Esophagus squamous epithelium (tissue), 5 donors: ENCODE results near the gene ZCCHC24. TPM values are rescaled to one million over a fixed set of nuclear protein-coding genes. Genes with fewer than 3 reads are reported as not detected.
A peak's percentile ranks its signal among the peaks of the same experiment; 100 is the strongest.

Experiments used
- DNase-seq: peaks from one replicate; lab custom pipeline; 2025; lab: John Stamatoyannopoulos, UW
- H3K27ac ChIP-seq, 4 donors: fragments of 200-600 bp; sonication (generic); one replicate each; pipeline ENCODE4 v1.5.1; 2016 to 2019; ENCODE audit warnings: mild to moderate bottlenecking in 1 of 4
- H3K27me3 ChIP-seq, 4 donors: fragments of 200-600 bp; sonication (generic); 1 replicate in 3 of 4; 2 replicates in 1 of 4; pipeline versions ENCODE4 v1.5.1 to v1.6.0; 2017 to 2021; ENCODE audit warnings: antibody characterized with exemption in 1 of 4
- H3K36me3 ChIP-seq, 3 donors: fragments of 200-600 bp; sonication (generic); one replicate each; pipeline ENCODE4 v1.5.1; 2016 to 2019
- H3K4me1 ChIP-seq, 3 donors: fragments of 200-600 bp; sonication (generic); one replicate each; pipeline ENCODE4 v1.5.1; 2017 to 2019
- H3K4me3 ChIP-seq, 4 donors: fragments of 200-600 bp; sonication (generic); 1 replicate in 3 of 4; 2 replicates in 1 of 4; pipeline ENCODE4 v1.5.1; 2016 to 2019; ENCODE audit warnings: mild to moderate bottlenecking in 2 of 4, moderate library complexity in 1 of 4
- H3K9me3 ChIP-seq, 3 donors: fragments of 200-600 bp; sonication (generic); one replicate each; pipeline ENCODE4 v1.5.1; 2016 to 2019
- POLR2A ChIP-seq, 4 donors: fragments of 450-650 bp; IDR thresholded peaks; one replicate each; pipeline ENCODE4 v1.6.1; 2017; ENCODE audit warnings: antibody characterized with exemption in 4 of 4, mild to moderate bottlenecking in 4 of 4, moderate library complexity in 3 of 4
- WGBS, 2 donors: methylation state at CpG; one replicate each; pipeline ENCODE4 v1.1.5; 2018; 5-methylcytosine and 5-hydroxymethylcytosine counted together
- intact Hi-C: fragments of 100-400 bp; cut with DNase I; formaldehyde crosslinking; loops from one replicate; pipeline ENCODE4 v1.15.0; 2022
- total RNA-seq, 4 donors: library from RNA; depleted of rRNA; stranded (reverse); fragments of >200 nt; gene quantifications; one replicate each; pipeline ENCODE4 v1.1.0, GENCODE V29; 2016
- TF ChIP-seq, protein P1 (sequence below), 6 experiments: fragments of 450-650 bp in 4 of 6; fragments of 200-600 bp in 2 of 6; sonication (generic) in 2 of 6; IDR thresholded peaks; one replicate each; pipeline ENCODE4 v1.5.1; 2016 to 2019; ENCODE audit warnings: antibody characterized with exemption in 6 of 6, mild to moderate bottlenecking in 4 of 6, moderate library complexity in 4 of 6
- donor health status: DM: yes; HTN: yes; CAD: no.

ZCCHC24 gene
- total RNA-seq, 4 donors from 2014 or later: 2.2 to 26.1 (median 6.4) TPM

DNA sequence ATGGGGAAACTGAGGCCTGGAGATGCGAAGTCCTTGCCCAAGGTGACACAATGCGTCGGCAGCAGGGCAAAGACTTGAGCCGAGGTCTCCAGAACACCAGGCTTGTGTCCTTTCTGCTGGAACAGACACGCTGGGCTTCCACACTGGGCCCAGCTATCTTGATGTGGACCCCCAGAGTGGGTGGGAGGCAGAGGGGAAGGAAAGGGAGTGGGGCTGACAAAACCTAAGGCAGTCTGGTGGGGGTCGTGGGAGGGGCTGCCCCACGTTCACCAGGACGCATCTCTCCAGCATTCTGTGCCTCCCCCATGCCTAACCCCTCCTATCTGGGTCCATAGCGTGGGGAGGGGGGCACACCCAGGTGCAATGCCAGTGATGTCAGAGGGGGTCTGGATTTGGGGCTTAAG, 60.0 kb downstream of the ZCCHC24 start:
- H3K27me3 ChIP-seq: no peaks in the 10 kb centered on the region
- intact Hi-C loops: no loop called here
- DNase-seq: no peak
- peaks cover 0 to 27% (median 0%) of the 10 kb centered on the region in 3 donors for H3K36me3 ChIP-seq
- WGBS, 2 donors: 75% methylated on average over 8 of the region's 9 CpGs; no CpG with 5 or more reads in 1 of the 2 donors
- TF ChIP-seq POLR2A (IDR thresholded peaks at IDR 0.05): no peak
- TF ChIP-seq, protein P1, sequence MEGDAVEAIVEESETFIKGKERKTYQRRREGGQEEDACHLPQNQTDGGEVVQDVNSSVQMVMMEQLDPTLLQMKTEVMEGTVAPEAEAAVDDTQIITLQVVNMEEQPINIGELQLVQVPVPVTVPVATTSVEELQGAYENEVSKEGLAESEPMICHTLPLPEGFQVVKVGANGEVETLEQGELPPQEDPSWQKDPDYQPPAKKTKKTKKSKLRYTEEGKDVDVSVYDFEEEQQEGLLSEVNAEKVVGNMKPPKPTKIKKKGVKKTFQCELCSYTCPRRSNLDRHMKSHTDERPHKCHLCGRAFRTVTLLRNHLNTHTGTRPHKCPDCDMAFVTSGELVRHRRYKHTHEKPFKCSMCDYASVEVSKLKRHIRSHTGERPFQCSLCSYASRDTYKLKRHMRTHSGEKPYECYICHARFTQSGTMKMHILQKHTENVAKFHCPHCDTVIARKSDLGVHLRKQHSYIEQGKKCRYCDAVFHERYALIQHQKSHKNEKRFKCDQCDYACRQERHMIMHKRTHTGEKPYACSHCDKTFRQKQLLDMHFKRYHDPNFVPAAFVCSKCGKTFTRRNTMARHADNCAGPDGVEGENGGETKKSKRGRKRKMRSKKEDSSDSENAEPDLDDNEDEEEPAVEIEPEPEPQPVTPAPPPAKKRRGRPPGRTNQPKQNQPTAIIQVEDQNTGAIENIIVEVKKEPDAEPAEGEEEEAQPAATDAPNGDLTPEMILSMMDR (IDR thresholded peaks at IDR 0.05): no peak
- no peak overlapping the region for H3K4me3 ChIP-seq
- peak overlapping the region in 1 of 4 donors; percentile 34 for H3K27ac ChIP-seq
- peaks cover 4 to 38% (median 21%) of the 10 kb centered on the region in 3 donors for H3K4me1 ChIP-seq
- H3K9me3 ChIP-seq: no peaks in the 10 kb centered on the region

DNA sequence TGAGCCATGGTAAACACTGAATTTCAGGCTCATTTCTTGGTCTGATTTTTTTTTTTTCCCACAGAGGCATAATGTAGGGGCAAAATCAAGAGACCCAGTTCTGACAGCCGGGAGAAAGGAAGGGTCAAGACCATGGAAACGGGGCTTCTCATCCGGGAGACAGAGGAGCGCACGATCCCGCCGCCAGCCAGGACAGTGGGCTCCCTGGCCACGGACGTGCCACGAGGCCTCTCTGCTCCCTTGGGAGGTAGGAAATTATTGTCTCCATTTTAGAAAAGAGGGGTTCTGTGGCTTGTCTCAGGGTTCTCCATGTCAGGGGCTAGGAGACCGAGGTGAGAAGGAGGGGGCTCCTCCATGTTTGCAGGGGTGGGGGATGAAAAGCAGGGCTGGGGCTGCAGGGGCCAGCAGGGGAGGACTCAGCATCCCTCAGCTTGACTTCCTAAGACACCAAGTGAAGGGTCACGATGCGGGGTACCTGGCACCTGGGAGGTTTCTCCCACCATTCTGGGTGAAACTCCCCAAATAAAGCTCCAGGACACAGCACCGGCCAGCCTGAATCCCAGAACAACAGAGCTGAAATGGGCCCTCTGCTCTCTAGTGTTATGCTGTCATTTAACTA, 60.5 kb downstream of the ZCCHC24 start:
- no peak overlapping the region for H3K27ac ChIP-seq
- intact Hi-C loops: no loop called here
- H3K36me3 ChIP-seq: peaks cover 0 to 27% (median 0%) of the 10 kb centered on the region in 3 donors
- WGBS, 2 donors: 83 to 96% methylated on average over 4 to 5 of the region's 14 CpGs
- no peaks in the 10 kb centered on the region for H3K9me3 ChIP-seq
- DNase-seq: no peak
- no peak overlapping the region for H3K4me3 ChIP-seq
- peaks cover 3 to 39% (median 25%) of the 10 kb centered on the region in 3 donors for H3K4me1 ChIP-seq
- H3K27me3 ChIP-seq: no peaks in the 10 kb centered on the region
- no peak for TF ChIP-seq POLR2A (IDR thresholded peaks at IDR 0.05)
- TF ChIP-seq, protein P1 (IDR thresholded peaks at IDR 0.05): no peak

DNA sequence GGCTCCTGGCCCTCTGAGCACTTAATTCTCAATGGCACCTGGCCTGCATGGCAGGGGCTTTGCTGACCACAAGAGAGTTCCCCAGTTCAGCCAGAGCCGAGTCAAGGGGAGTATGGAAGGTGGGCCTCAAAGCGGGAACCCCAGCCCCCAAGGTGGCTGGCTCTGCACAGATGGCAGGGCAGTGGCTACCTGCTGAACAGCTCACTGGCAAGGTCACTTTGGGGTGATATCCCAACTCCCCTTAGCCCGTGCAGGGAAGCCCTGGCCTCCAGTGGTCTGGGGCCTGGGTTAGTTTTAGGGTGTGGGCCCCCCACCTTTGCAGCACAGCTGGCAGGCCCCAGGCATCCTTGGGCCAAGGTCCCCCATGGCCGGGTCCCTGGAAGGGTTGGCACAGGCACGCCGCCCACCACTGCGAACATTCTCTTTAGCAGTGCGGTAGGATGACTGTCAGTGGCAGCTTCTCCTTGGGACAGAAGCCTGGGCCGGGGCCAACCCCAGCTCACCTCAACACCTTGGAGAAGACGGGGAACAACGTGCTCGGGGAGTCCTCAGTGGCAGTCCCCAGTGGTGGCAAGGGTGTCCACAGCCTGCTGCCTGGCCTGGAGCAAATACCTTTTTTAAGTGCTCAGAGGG, 61.3 kb downstream of the ZCCHC24 start:
- Histone ChIP-seq H3K4me3 (no peak overlapping the region), H3K27me3 (no peaks in the 10 kb centered on the region), H3K9me3 (no peaks in the 10 kb centered on the region), H3K36me3 (peaks cover 0 to 27% (median 0%) of the 10 kb centered on the region in 3 donors), H3K4me1 (peaks cover 3 to 47% (median 31%) of the 10 kb centered on the region in 3 donors), H3K27ac (no peak overlapping the region)
- intact Hi-C loops: no loop called here
- no peak for TF ChIP-seq POLR2A (IDR thresholded peaks at IDR 0.05)
- TF ChIP-seq, protein P1 (IDR thresholded peaks at IDR 0.05): no peak
- 77 to 82% methylated on average over 2 to 5 of the region's 12 CpGs for WGBS, 2 donors
- no peak for DNase-seq

DNA sequence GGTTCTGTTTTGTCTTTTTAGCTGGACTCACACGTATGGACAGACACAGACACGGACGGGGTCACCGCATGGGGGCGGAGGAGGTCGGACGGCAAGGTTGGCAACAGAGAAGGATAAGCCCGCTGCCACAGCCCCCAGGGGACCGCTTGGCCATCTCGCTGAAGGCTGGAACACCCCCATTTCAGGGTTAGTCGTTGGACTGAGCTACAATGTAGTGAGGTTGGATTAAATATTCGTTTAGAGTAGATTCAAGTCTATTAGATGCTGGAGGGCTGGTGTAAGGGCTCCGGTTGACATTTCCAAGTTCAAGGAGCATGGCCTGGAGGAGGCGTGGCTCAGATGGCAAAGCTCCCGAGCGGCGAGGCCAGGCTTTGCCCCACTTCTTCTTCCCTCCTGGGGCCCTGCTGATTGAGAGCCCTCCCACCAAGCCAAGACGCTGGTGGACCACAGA, 62.9 kb downstream of the ZCCHC24 start:
- Histone ChIP-seq H3K4me3 (no peak overlapping the region), H3K27me3 (no peaks in the 10 kb centered on the region), H3K36me3 (peaks cover 0 to 27% (median 0%) of the 10 kb centered on the region in 3 donors), H3K27ac (peak overlapping the region; percentile 20 to 83 (median 78)), H3K4me1 (peaks cover 3 to 47% (median 31%) of the 10 kb centered on the region in 3 donors), H3K9me3 (no peaks in the 10 kb centered on the region)
- 53 to 68% methylated on average over 7 to 9 of the region's 18 CpGs for WGBS, 2 donors
- TF ChIP-seq POLR2A (IDR thresholded peaks at IDR 0.05): no peak
- TF ChIP-seq, protein P1 (IDR thresholded peaks at IDR 0.05): no peak
- intact Hi-C loops: no loop called here
- no peak for DNase-seq

DNA sequence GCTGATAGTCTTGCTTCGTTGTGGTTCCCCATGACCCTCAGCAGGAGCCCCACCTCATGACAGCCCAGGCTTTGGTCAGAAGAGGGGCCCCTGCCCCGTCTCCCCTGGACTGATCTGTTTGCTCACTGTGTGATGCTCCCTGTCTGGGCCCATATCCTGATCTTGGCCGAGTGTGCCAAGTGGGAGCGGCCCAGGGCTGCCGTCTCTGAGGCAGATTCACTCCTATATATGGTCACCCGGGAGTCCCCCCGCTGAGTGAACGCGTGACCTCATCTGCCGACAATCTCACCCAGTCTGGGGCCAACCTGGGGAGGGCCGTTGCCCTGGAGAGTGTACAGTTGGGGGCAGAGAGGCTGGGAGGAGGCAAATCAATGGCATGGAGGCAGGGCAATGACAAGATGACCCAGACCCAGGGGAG, 63.6 kb downstream of the ZCCHC24 start:
- H3K4me1 ChIP-seq: peaks cover 3 to 40% (median 31%) of the 10 kb centered on the region in 3 donors
- intact Hi-C loops: no loop called here
- 11 to 60% methylated on average over 1 to 3 of the region's 11 CpGs for WGBS, 2 donors
- H3K4me3 ChIP-seq: no peak overlapping the region
- no peak for TF ChIP-seq POLR2A (IDR thresholded peaks at IDR 0.05)
- TF ChIP-seq, protein P1 (IDR thresholded peaks at IDR 0.05): no peak
- H3K9me3 ChIP-seq: no peaks in the 10 kb centered on the region
- DNase-seq: no peak
- H3K27ac ChIP-seq: peak overlapping the region; percentile 48 to 83 (median 78)
- no peaks in the 10 kb centered on the region for H3K27me3 ChIP-seq
- H3K36me3 ChIP-seq: peaks cover 0 to 21% (median 0%) of the 10 kb centered on the region in 3 donors
